GM12891 (cell line): Measurements from ENCODE around the gene PIP4K2B.

Experiments used
- DNase-seq: peaks from one replicate; pipeline ENCODE4 v3.0.0; 2011; ENCODE audit warnings: low spot score; ENCODE audit not compliant: insufficient read length
- FAIRE-seq: peaks from 2 replicates; lab custom pipeline; 2011; peaks lifted over from hg19 to GRCh38; lab: Jason Lieb, UNC
- PAX5 ChIP-seq: IDR thresholded peaks from 2 replicates; pipeline ENCODE4 v1.6.1; 2011; ENCODE audit warnings: low read length, moderate library complexity, mild to moderate bottlenecking; ENCODE audit not compliant: insufficient read depth, severe bottlenecking
- POLR2A ChIP-seq: IDR thresholded peaks from 2 replicates; pipeline ENCODE4 v1.6.1; 2011; ENCODE audit warnings: low read depth, low read length, control low read depth
- POLR2AphosphoS5 ChIP-seq: IDR thresholded peaks from 2 replicates; pipeline ENCODE4 v1.6.1; 2011; ENCODE audit warnings: low read depth, low read length, control low read depth
- POU2F2 ChIP-seq: IDR thresholded peaks from 2 replicates; pipeline ENCODE4 v1.6.1; 2011; ENCODE audit warnings: low read depth, mild to moderate bottlenecking, control low read depth, low read length, moderate library complexity
- SPI1 ChIP-seq: IDR thresholded peaks from 2 replicates; pipeline ENCODE4 v1.6.1; 2011; ENCODE audit warnings: low read depth, low read length, control low read depth
- TAF1 ChIP-seq: IDR thresholded peaks from 2 replicates; pipeline ENCODE4 v1.6.1; 2011; ENCODE audit warnings: low read depth, low read length, control low read depth

Gene PIP4K2B

DNA sequence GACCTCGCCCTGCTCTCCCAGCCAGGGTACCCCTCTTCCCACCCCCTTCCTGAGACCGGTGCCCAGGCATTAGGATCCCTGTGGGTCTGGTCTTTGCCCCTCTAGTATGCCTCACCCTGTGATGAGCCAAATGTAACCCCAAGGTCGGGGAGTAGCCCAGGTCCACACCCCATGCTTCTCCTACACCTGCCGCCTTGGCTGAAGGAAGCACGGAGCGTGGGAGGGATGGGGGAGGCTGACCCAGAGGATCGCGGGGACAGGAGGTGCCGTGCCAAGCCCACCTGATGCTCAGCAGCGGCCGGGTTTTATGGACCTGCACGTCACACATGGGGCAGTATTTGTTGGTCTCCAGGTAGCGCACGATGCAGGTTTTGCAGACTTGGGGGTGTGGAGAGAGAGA lies 60.1 kb downstream of the PIP4K2B start:
- no peak for TF ChIP-seq POLR2AphosphoS5
- TF ChIP-seq POU2F2 = no peak
- TF ChIP-seq SPI1 = no peak
- TF ChIP-seq TAF1 = no peak
- DNase-seq = no peak
- FAIRE-seq = no peak

DNA sequence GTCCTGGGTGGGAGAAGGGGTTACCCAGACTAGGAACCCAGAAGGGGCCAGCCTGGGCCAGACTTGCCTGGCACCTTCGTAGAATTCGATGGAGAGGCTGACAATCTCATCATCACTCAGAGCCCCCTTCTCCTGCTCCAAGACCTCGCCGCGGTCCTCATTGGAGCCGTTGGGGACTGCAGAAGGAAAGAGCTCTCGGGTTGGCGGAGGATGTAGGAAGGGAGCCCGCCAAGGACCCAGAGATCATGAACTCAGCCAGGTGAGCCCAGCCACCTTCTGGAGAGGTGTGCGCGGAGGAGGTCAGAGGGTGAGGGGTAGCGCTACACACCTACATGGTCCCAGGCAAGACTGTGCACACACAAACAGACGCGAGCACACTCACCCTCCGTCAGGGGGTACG lies 60.7 kb downstream of the PIP4K2B start:
- DNase-seq = no peak
- no peak for TF ChIP-seq POLR2AphosphoS5
- TF ChIP-seq SPI1 = no peak
- TF ChIP-seq TAF1 = no peak
- TF ChIP-seq POLR2A = no peak
- TF ChIP-seq POU2F2 = no peak
- TF ChIP-seq PAX5 = no peak
- no peak for FAIRE-seq

DNA sequence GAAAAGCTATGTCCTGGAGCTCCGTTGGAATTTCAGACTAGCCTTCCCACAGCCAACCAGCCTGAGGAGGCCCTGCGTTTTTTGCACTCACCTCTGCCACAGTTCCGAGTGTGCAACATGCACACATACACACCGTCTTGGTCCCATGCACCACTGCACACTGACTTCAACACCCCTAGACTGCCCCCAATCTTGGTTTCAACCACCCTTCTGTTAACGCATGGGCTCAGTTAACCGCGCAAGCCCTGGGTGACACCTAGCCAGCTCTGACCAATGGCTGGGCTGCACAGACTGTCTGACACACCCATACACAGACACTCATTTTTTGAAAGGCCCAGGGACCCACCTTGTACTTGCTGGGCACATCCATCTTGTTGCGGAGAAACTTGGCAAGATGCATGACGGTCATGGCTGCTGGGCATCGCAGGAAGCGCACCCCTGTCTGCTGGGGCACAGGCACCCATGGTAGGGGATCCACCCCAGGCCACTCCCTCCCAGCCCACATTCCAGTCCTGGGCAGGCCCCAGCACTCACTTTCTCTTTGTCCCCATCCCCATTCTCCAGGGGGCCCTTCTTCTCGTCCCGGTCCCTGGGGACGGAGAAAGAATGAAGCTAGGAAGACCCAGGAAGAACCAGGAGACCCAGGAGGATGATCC lies 61.2 kb downstream of the PIP4K2B start:
- FAIRE-seq (no peak), DNase-seq (peak; percentile 77)
- TF ChIP-seq POLR2A = no peak
- TF ChIP-seq POU2F2 = no peak
- peak; percentile 81 for TF ChIP-seq PAX5
- no peak for TF ChIP-seq SPI1

- peak; percentile 86 for DNase-seq
- no peak for TF ChIP-seq POLR2AphosphoS5
- TF ChIP-seq PAX5 = no peak
- TF ChIP-seq POLR2A = no peak
- TF ChIP-seq POU2F2 = no peak
- TF ChIP-seq TAF1 = no peak
- TF ChIP-seq SPI1 = no peak
- no peak for FAIRE-seq
Observed at GRCh38 chr17:38735161-38735997, 64.0 kb downstream of the PIP4K2B start.

GRCh38 chr17:38733982-38734973 lies 65.1 kb downstream of the PIP4K2B start:
- FAIRE-seq = no peak
- TF ChIP-seq POU2F2 (no peak), PAX5 (no peak), POLR2A (no peak), SPI1 (no peak), TAF1 (no peak), POLR2AphosphoS5 (no peak)
- no peak for DNase-seq

DNA sequence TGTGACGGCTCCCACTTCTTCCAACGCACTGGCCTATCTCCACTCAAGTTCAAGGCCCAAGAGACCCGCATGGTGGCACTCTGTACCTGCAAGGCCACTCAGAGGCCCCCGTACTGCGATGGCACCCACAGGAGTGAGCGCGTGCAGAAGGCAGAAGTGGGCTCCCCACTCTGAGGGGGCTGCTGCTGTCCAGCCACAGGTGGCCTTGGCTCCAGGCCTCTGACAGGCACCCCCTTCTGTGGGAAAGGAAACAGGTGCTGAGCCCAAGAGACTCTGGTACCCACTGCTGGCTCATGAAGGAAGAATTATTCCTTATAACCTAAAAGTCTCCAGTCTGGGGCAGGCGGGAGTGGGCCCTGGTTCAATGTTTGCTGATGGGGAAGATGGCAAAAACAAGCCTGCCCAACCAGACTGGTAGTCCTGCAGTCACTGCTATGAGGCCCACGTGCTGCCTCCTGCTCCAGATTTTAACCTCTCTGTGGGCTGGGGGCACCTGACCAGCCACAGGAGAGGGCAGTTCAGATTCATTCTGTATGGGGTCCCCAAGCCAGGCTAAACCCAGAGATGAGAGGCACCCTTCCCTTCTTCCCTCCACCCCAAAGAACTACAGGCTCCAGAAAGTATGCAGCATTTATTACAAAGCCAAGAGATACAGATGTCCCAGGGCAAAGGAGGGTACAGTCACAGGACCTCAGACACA lies 65.9 kb downstream of the PIP4K2B start:
- TF ChIP-seq POLR2AphosphoS5 (no peak), SPI1 (no peak), POU2F2 (no peak), TAF1 (no peak), PAX5 (no peak), POLR2A (no peak)
- no peak for DNase-seq
- FAIRE-seq = no peak

DNA sequence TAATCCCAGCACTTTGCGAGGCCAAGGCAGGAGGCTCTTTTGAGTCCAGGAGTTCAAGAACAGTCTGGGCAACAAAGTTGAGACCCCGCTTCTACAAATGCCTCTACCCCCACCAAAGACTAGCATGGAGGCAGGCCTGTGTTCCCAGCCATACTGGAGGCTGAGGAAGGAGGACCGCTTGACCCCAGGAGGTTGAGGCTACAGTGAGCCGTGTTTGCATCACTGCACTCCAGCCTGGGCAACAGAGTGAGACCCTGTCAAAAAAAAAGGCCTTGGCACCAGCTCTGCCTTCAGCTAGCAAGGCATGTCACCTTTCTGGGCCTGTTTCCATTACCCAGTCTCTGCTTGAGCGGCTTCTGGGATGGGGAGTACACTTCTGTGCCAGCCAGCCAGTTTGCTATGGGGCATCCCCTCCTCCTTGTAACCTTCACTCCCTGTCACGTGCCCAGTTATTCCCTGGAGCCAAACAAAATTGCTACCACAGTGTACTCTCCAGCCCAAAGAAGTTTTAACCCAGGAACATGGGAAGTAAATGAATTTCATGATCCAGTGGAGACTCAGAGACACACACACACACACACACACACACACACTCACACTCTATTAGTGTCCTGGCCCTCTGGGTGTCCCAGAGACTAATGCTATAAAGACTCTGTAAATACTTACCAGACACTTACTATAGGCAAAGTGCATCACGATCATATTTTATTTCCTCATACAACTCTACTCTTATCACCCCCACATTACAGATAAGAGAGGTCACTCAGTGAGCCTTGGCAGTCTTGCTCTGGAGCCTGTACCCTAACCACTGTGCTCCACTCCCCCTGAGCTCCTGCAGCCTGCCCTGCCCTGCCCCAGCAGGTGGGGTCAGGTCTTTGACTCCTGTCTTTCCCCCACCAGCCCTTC lies 66.7 kb downstream of the PIP4K2B start:
- FAIRE-seq = no peak
- TF ChIP-seq POLR2A = no peak
- no peak for TF ChIP-seq SPI1
- no peak for TF ChIP-seq PAX5
- no peak for TF ChIP-seq POLR2AphosphoS5
- no peak for TF ChIP-seq TAF1
- no peak for DNase-seq

DNA sequence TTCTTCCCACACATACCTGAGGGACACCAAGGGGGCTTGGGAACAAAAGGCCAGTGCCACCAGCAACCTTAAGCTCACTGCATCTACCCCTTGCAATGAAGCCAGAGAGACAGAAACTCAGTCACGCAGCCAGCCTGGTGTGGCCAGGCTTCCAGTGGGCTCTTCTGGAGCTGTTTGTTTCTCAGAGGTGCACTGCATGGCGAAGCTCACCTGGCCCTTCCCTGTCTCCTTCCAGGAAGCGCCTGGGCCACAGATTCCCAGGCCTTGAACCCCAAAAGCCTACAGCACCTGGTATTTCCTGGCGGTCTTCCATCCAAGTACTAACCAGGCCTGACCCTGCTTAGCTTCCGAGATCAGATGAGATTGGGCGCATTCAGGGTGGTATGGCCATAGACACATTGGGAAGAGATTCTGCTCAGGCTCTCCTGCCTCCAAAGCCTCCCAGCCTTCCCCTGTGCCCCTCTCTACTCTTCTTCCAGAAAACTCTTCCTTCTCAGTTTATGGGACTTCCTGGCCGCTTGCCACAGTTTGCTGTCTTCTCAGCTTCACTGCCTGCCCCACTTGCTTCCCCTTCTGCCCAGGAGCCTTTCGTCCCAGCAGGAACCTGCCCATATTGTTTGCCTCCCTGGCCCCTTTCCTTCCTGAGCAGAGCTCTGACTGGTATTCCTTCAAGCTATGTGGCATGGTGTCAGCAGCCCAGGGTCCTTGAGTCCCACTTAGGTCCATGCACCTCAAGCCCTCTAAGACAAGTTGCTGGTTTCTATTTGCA lies 67.6 kb downstream of the PIP4K2B start:
- FAIRE-seq (no peak), DNase-seq (no peak)
- TF ChIP-seq TAF1 (no peak), POU2F2 (no peak), PAX5 (no peak), POLR2AphosphoS5 (no peak), POLR2A (no peak), SPI1 (no peak)
